HepG2 (cell line): Measurements from ENCODE around the gene SGMS1. TPM values are rescaled to one million over a fixed set of nuclear protein-coding genes. Genes with fewer than 3 reads are reported as not detected.
A peak's percentile ranks its signal among the peaks of the same experiment; 100 is the strongest.

Experiments
- BCLAF1 ChIP-seq: fragments of 450-650 bp; IDR thresholded peaks from 2 replicates; pipeline ENCODE4 v1.6.1; 2017; ENCODE audit warnings: mild to moderate bottlenecking
- DZIP1 ChIP-seq: sonication (generic); formaldehyde crosslinking; IDR thresholded peaks from 2 replicates; pipeline ENCODE4 v1.5.0; 2020; ENCODE audit warnings: mild to moderate bottlenecking, missing genetic modification reagents
- HMG20B ChIP-seq: conservative IDR thresholded peaks from 2 replicates; pipeline ENCODE4 v1.6.1; 2016; ENCODE audit warnings: missing genetic modification reagents, missing compliant biosample characterization
- HOXA5 ChIP-seq: sonication (generic); formaldehyde crosslinking; IDR thresholded peaks from 2 replicates; pipeline ENCODE4 v1.4.0; 2020; ENCODE audit warnings: missing genetic modification reagents
- ISX ChIP-seq: sonication (generic); formaldehyde crosslinking; conservative IDR thresholded peaks from 2 replicates; pipeline ENCODE4 v1.5.0; 2020; ENCODE audit warnings: missing genetic modification reagents
- KLF12 ChIP-seq: sonication (generic); formaldehyde crosslinking; IDR thresholded peaks from 2 replicates; pipeline ENCODE4 v1.4.0; 2020; ENCODE audit warnings: missing genetic modification reagents, borderline replicate concordance
- NONO ChIP-seq, 2 experiments: fragments of 450-650 bp in 1 of 2; sonication (generic) in 1 of 2; formaldehyde crosslinking in 1 of 2; IDR thresholded peaks in 1 of 2; conservative IDR thresholded peaks in 1 of 2; 2 replicates each; pipeline versions ENCODE4 v1.6.1 to v1.8.0; 2017 to 2022; ENCODE audit warnings: mild to moderate bottlenecking in 1 of 2, missing genetic modification reagents in 1 of 2, moderate library complexity in 1 of 2
- PAWR ChIP-seq: sonication (generic); formaldehyde crosslinking; IDR thresholded peaks from 2 replicates; pipeline ENCODE4 v1.4.0; 2020; ENCODE audit warnings: missing genetic modification reagents, mild to moderate bottlenecking, borderline replicate concordance
- SMAD9 ChIP-seq: sonication (generic); formaldehyde crosslinking; IDR thresholded peaks from 2 replicates; pipeline ENCODE4 v1.5.1; 2020; ENCODE audit warnings: mild to moderate bottlenecking, missing genetic modification reagents
- TBX3 ChIP-seq: fragments of 450-650 bp; IDR thresholded peaks from 2 replicates; pipeline ENCODE4 v1.6.1; 2017; ENCODE audit warnings: antibody characterized with exemption, mild to moderate bottlenecking, inconsistent platforms, borderline replicate concordance
- TERF1 ChIP-seq: sonication (generic); formaldehyde crosslinking; IDR thresholded peaks from 2 replicates; pipeline ENCODE4 v1.8.0; 2022; ENCODE audit warnings: mild to moderate bottlenecking, missing genetic modification reagents, moderate library complexity
- TMF1 ChIP-seq: sonication (generic); formaldehyde crosslinking; IDR thresholded peaks from 2 replicates; pipeline ENCODE4 v1.8.1; 2022; ENCODE audit warnings: low read depth, missing genetic modification reagents
- ZNF317 ChIP-seq: sonication (generic); formaldehyde crosslinking; IDR thresholded peaks from 2 replicates; pipeline ENCODE4 v1.5.0; 2020; ENCODE audit warnings: mild to moderate bottlenecking, missing genetic modification reagents
- ZNF333 ChIP-seq: sonication (generic); formaldehyde crosslinking; IDR thresholded peaks from 2 replicates; pipeline ENCODE4 v1.4.0; 2020; ENCODE audit warnings: mild to moderate bottlenecking, missing genetic modification reagents, borderline replicate concordance
- ZNF547 ChIP-seq: sonication (generic); formaldehyde crosslinking; IDR thresholded peaks from 2 replicates; pipeline ENCODE4 v1.5.1; 2020; ENCODE audit warnings: mild to moderate bottlenecking, missing genetic modification reagents
- ZNF550 ChIP-seq: sonication (generic); formaldehyde crosslinking; IDR thresholded peaks from 2 replicates; pipeline ENCODE4 v1.4.0; 2020; ENCODE audit warnings: mild to moderate bottlenecking, missing genetic modification reagents, borderline replicate concordance
- ZNF577 ChIP-seq: sonication (generic); formaldehyde crosslinking; IDR thresholded peaks from 2 replicates; pipeline ENCODE4 v1.4.0; 2020; ENCODE audit warnings: mild to moderate bottlenecking, low read depth, missing genetic modification reagents, borderline replicate concordance
- polyA plus RNA-seq, 8 experiments: library from polyadenylated mRNA; depleted of rRNA in 3 of 8; stranded (reverse) in 7 of 8; unstranded in 1 of 8; fragments of >200 nt; fragmentation: Illumina TruSeq in 4 of 8; extraction: Trizol in 4 of 8; gene quantifications; 2 replicates each; pipeline versions ENCODE4 v1.2.1 to v1.2.3, GENCODE V29; 2011 to 2016; ENCODE audit warnings: low read depth in 4 of 8, missing spikeins in 1 of 8, mixed read lengths in 1 of 8; ENCODE audit not compliant: insufficient read depth in 1 of 8
- total RNA-seq, 5 experiments: library from RNA; depleted of rRNA; stranded (reverse); fragments of >200 nt; fragmentation: Illumina TruSeq; extraction: Trizol; gene quantifications; 2 replicates each; pipeline ENCODE4 v1.2.3, GENCODE V29; 2016; ENCODE audit warnings: low read depth in 1 of 5
- TF ChIP-seq, protein P1 (sequence below): sonication (generic); formaldehyde crosslinking; IDR thresholded peaks from 2 replicates; pipeline ENCODE4 v1.5.0; 2020; ENCODE audit warnings: missing genetic modification reagents, mild to moderate bottlenecking, borderline replicate concordance
- TF ChIP-seq, protein P2 (sequence below): IDR thresholded peaks from 2 replicates; pipeline ENCODE4 v1.6.1; 2016; ENCODE audit warnings: missing genetic modification reagents, missing compliant biosample characterization

SGMS1 gene
- total and polyA plus RNA-seq, 2 of the 13 experiments (the other 11 are each of a cell fraction or from before 2014, with no cell fraction given): 6.5 to 15.1 TPM

- TF ChIP-seq ZNF577 (CRISPR knock-in tag) (no peak), ZNF550 (CRISPR knock-in tag) (0 out of 2 replicates have a peak, but pooled peaks have one; percentile 8), DZIP1 (0 out of 2 replicates have a peak, but pooled peaks have one; percentile 60), HMG20B (0 out of 2 replicates have a peak, but pooled peaks have one; percentile 53), ISX (CRISPR knock-in tag) (no peak), PAWR (CRISPR knock-in tag) (no peak), NONO (IDR thresholded peaks at IDR 0.05) (no peak), NONO (CRISPR knock-in tag; conservative IDR thresholded peaks at IDR 0.05) (peak; percentile 72), ZNF333 (peak; percentile 88; the same call in 1 of the 2 replicates), BCLAF1 (no peak), TBX3 (no peak), HOXA5 (CRISPR knock-in tag) (peak; percentile 12; the same call in 1 of the 2 replicates), TERF1 (CRISPR knock-in tag) (peak; percentile 52; the same call in 1 of the 2 replicates), TMF1 (CRISPR knock-in tag) (0 out of 2 replicates have a peak, but pooled peaks have one; percentile 57), KLF12 (CRISPR knock-in tag) (peak; percentile 88; the same call in 1 of the 2 replicates), ZNF547 (no peak; the same call in 1 of the 2 replicates), SMAD9 (CRISPR knock-in tag) (0 out of 2 replicates have a peak, but pooled peaks have one; percentile 16), ZNF317 (CRISPR knock-in tag) (peak; percentile 10; the same call in 1 of the 2 replicates)
- TF ChIP-seq, protein P1, sequence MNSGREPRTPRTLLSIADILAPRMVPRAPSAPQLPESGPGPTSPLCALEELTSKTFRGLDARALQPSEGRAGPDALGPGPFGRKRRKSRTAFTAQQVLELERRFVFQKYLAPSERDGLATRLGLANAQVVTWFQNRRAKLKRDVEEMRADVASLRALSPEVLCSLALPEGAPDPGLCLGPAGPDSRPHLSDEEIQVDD: peak; percentile 47; the same call in 1 of the 2 replicates
- TF ChIP-seq, protein P2, sequence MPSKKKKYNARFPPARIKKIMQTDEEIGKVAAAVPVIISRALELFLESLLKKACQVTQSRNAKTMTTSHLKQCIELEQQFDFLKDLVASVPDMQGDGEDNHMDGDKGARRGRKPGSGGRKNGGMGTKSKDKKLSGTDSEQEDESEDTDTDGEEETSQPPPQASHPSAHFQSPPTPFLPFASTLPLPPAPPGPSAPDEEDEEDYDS: peak; percentile 68
Measured at GRCh38 chr10:50624413-50624865, 683 bp upstream of the SGMS1 start (continued).
